ENCODE results near the gene ADAMTS6.

The ADAMTS6 gene

GRCh38 chr5:65299861-65300260, 181.9 kb downstream of the ADAMTS6 start:
- DNase-seq (ENCODE audit: low read depth): peak; percentile 94
- H3K4me3 ChIP-seq (ENCODE audit: low read depth, low read length): no peak overlapping the region
- TF ChIP-seq CTCF (conservative IDR thresholded peaks at IDR 0.05; ENCODE audit: low read depth, low read length): no peak

- TF ChIP-seq CTCF (conservative IDR thresholded peaks at IDR 0.05; ENCODE audit: low read depth, low read length): no peak
These were observed 185.7 kb downstream of the ADAMTS6 start for GRCh38 chr5:65296067-65296466.

GRCh38 chr5:65292196-65292595, 189.5 kb downstream of the ADAMTS6 start:
- DNase-seq (ENCODE audit: low read depth): no peak
- H3K4me3 ChIP-seq (ENCODE audit: low read depth, low read length): no peak overlapping the region
- TF ChIP-seq CTCF (conservative IDR thresholded peaks at IDR 0.05; ENCODE audit: low read depth, low read length): no peak

More at GRCh38 chr5:65296067-65296466, 185.7 kb downstream of the ADAMTS6 start:
- DNase-seq (ENCODE audit: low read depth): no peak
- no peak overlapping the region for H3K4me3 ChIP-seq (ENCODE audit: low read depth, low read length)

- DNase-seq (ENCODE audit: low read depth): peak; percentile 50
- no peak for TF ChIP-seq CTCF (conservative IDR thresholded peaks at IDR 0.05; ENCODE audit: low read depth, low read length)
- H3K4me3 ChIP-seq (ENCODE audit: low read depth, low read length): no peak overlapping the region
These were observed 191.0 kb downstream of the ADAMTS6 start for GRCh38 chr5:65290677-65291076.

GRCh38 chr5:65288657-65289056, 193.1 kb downstream of the ADAMTS6 start:
- TF ChIP-seq CTCF (conservative IDR thresholded peaks at IDR 0.05; ENCODE audit: low read depth, low read length): no peak
- DNase-seq (ENCODE audit: low read depth): no peak
- no peak overlapping the region for H3K4me3 ChIP-seq (ENCODE audit: low read depth, low read length)

- H3K4me3 ChIP-seq (ENCODE audit: low read depth, low read length): no peak overlapping the region
- no peak for DNase-seq (ENCODE audit: low read depth)
- TF ChIP-seq CTCF (conservative IDR thresholded peaks at IDR 0.05; ENCODE audit: low read depth, low read length): no peak
These were observed 202.1 kb downstream of the ADAMTS6 start for GRCh38 chr5:65279603-65280002.

- H3K4me3 ChIP-seq (ENCODE audit: low read depth, low read length): no peak overlapping the region
- no peak for TF ChIP-seq CTCF (conservative IDR thresholded peaks at IDR 0.05; ENCODE audit: low read depth, low read length)
- DNase-seq (ENCODE audit: low read depth): no peak
These were observed 205.4 kb downstream of the ADAMTS6 start for GRCh38 chr5:65276178-65276890.

Data from choroid plexus epithelial cell (primary cell).